ENCODE data around the gene NFATC3.

Gene NFATC3

DNA sequence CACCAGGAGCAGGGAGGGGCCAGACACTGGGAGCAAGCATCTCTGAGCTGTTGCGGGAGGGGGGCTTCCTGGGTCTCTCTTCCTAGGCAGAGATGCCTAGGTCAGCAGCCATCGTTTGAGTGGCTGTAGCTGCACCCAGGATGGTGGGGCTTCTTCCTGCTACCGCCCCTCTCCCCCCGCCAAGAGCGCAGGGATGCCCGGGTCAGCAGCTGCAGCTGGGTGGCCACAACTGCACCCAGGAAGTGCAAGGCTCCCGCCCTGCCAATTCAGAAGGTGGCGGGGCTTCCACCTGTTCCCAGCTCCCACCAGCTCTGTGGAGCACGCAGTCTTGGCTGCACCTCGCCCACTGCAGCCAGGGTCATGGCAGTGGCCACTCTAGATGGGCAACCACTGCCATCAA is 103.0 kb downstream of the NFATC3 start:
- TF ChIP-seq, protein P1, sequence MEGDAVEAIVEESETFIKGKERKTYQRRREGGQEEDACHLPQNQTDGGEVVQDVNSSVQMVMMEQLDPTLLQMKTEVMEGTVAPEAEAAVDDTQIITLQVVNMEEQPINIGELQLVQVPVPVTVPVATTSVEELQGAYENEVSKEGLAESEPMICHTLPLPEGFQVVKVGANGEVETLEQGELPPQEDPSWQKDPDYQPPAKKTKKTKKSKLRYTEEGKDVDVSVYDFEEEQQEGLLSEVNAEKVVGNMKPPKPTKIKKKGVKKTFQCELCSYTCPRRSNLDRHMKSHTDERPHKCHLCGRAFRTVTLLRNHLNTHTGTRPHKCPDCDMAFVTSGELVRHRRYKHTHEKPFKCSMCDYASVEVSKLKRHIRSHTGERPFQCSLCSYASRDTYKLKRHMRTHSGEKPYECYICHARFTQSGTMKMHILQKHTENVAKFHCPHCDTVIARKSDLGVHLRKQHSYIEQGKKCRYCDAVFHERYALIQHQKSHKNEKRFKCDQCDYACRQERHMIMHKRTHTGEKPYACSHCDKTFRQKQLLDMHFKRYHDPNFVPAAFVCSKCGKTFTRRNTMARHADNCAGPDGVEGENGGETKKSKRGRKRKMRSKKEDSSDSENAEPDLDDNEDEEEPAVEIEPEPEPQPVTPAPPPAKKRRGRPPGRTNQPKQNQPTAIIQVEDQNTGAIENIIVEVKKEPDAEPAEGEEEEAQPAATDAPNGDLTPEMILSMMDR (IDR thresholded peaks at IDR 0.05; ENCODE audit: low read depth, low read length), result no peak
- TF ChIP-seq MYC (IDR thresholded peaks at IDR 0.05; ENCODE audit: low read depth, low read length), result no peak
- no peak for TF ChIP-seq POLR2A (IDR thresholded peaks at IDR 0.05; ENCODE audit: extremely low read depth, insufficient read length)
- TF ChIP-seq, protein P2, sequence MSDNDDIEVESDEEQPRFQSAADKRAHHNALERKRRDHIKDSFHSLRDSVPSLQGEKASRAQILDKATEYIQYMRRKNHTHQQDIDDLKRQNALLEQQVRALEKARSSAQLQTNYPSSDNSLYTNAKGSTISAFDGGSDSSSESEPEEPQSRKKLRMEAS (IDR thresholded peaks at IDR 0.05; ENCODE audit: low read depth, low read length), result no peak
- H3K4me3 ChIP-seq (ENCODE audit: low read depth, low read length), result no peak overlapping the region
- DNase-seq (ENCODE audit: low read depth), result no peak

DNA sequence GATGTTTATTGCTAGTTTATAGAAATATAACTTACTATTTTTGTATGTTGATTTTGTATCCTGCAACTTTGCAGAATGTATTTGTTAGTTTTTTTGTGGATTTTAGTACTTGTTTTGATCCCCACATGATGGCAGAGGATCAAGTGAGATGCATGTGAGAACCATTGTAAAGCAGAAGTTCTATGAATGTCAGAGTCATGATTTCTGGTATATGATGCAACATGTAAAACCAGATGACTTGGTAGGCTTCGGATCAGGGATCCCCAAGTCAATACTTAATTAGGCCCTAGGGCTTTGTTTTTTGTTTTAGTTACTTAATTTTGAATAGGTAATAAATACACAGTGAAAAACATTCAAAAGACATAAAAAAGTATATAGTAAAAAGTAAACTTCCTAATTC is 104.9 kb downstream of the NFATC3 start:
- DNase-seq (ENCODE audit: low read depth), result peak; percentile 28
- TF ChIP-seq MYC (IDR thresholded peaks at IDR 0.05; ENCODE audit: low read depth, low read length) (no peak), POLR2A (IDR thresholded peaks at IDR 0.05; ENCODE audit: extremely low read depth, insufficient read length) (no peak)
- TF ChIP-seq, protein P2 (IDR thresholded peaks at IDR 0.05; ENCODE audit: low read depth, low read length), result no peak
- TF ChIP-seq, protein P1 (IDR thresholded peaks at IDR 0.05; ENCODE audit: low read depth, low read length), result no peak
- no peak overlapping the region for H3K4me3 ChIP-seq (ENCODE audit: low read depth, low read length)

DNA sequence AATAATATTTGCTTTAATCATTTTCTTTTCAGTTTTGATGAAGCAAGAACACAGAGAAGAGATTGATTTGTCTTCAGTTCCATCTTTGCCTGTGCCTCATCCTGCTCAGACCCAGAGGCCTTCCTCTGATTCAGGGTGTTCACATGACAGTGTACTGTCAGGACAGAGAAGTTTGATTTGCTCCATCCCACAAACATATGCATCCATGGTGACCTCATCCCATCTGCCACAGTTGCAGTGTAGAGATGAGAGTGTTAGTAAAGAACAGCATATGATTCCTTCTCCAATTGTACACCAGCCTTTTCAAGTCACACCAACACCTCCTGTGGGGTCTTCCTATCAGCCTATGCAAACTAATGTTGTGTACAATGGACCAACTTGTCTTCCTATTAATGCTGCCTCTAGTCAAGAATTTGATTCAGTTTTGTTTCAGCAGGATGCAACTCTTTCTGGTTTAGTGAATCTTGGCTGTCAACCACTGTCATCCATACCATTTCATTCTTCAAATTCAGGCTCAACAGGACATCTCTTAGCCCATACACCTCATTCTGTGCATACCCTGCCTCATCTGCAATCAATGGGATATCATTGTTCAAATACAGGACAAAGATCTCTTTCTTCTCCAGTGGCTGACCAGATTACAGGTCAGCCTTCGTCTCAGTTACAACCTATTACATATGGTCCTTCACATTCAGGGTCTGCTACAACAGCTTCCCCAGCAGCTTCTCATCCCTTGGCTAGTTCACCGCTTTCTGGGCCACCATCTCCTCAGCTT is 105.8 kb downstream of the NFATC3 start:
- TF ChIP-seq POLR2A (IDR thresholded peaks at IDR 0.05; ENCODE audit: extremely low read depth, insufficient read length) (no peak), MYC (IDR thresholded peaks at IDR 0.05; ENCODE audit: low read depth, low read length) (no peak)
- TF ChIP-seq, protein P1 (IDR thresholded peaks at IDR 0.05; ENCODE audit: low read depth, low read length), result no peak
- TF ChIP-seq, protein P2 (IDR thresholded peaks at IDR 0.05; ENCODE audit: low read depth, low read length), result no peak
- no peak for DNase-seq (ENCODE audit: low read depth)
- no peak overlapping the region for H3K4me3 ChIP-seq (ENCODE audit: low read depth, low read length)

DNA sequence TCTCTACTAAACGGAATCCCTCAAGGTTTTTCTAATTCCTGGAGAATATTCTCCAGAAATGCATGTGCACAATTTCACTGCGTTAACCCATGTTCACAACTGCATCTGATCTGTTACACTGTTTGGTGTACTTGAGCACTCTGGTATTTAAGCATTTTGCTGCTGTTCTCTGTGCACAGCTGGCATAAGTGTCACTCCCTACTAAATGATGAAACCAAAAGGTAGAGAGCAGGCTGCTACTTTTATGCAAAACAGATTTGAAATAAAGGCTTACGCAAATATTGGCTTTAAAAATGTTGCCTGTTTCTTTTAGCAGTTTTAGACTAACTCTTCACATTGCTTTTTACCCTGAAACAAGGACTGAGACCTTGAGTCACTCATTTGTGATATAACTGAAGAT is 109.1 kb downstream of the NFATC3 start:
- TF ChIP-seq MYC (IDR thresholded peaks at IDR 0.05; ENCODE audit: low read depth, low read length), result no peak
- TF ChIP-seq, protein P1 (IDR thresholded peaks at IDR 0.05; ENCODE audit: low read depth, low read length), result no peak
- TF ChIP-seq POLR2A (IDR thresholded peaks at IDR 0.05; ENCODE audit: extremely low read depth, insufficient read length), result no peak
- TF ChIP-seq, protein P2 (IDR thresholded peaks at IDR 0.05; ENCODE audit: low read depth, low read length), result no peak
- no peak for DNase-seq (ENCODE audit: low read depth)
- no peak overlapping the region for H3K4me3 ChIP-seq (ENCODE audit: low read depth, low read length)

DNA sequence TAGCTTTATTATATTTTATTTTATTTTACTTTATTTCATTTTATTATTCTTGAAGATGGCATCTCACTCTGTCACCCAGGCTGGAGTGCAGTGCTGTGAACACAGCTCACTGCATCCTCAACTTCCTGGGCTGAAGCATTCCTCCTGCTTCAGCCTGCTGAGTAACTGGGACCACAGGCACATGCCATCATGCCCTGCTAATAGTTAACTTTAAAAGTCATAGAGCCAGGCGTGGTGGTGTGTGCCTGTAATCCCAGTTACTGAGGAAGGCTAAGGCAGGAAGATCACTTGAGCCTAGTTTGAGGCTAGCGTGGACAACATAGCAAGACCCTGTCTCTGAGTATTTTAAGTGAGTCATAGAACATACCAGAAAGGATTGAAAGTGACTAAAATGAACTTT is 112.1 kb downstream of the NFATC3 start:
- H3K4me3 ChIP-seq (ENCODE audit: low read depth, low read length), result no peak overlapping the region
- DNase-seq (ENCODE audit: low read depth), result no peak
- no peak for TF ChIP-seq POLR2A (IDR thresholded peaks at IDR 0.05; ENCODE audit: extremely low read depth, insufficient read length)
- TF ChIP-seq MYC (IDR thresholded peaks at IDR 0.05; ENCODE audit: low read depth, low read length), result no peak
- TF ChIP-seq, protein P1 (IDR thresholded peaks at IDR 0.05; ENCODE audit: low read depth, low read length), result no peak
- TF ChIP-seq, protein P2 (IDR thresholded peaks at IDR 0.05; ENCODE audit: low read depth, low read length), result no peak
